ENCODE measurements around the gene SEC11A. TPM values are rescaled to one million over a fixed set of nuclear protein-coding genes. Genes with fewer than 3 reads are reported as not detected.

SEC11A gene
- total RNA-seq, 1 donor from 2014 or later = 357 TPM

GRCh38 chr15:84659904-84660781 is 55.8 kb downstream of the SEC11A start:
- H3K27ac ChIP-seq (ENCODE audit: low read depth, low read length) = no peak overlapping the region
- no peak overlapping the region for H3K9ac ChIP-seq (ENCODE audit: low read depth in 1 of 3, low read length in 3 of 3)
- H3K4me3 ChIP-seq (ENCODE audit: low read length in 3 of 3) = no peak overlapping the region
- H3K9me3 ChIP-seq (ENCODE audit: control insufficient read depth in 3 of 3, low read length in 3 of 3) = no peaks in the 10 kb centered on the region
- H3K36me3 ChIP-seq (ENCODE audit: control insufficient read depth in 3 of 3, insufficient read depth in 3 of 3, low read length in 3 of 3) = peaks cover 0 to 5% (median 3%) of the 10 kb centered on the region in 3 donors
- no peaks in the 10 kb centered on the region for H3K27me3 ChIP-seq (ENCODE audit: control insufficient read depth in 3 of 3, insufficient read depth in 3 of 3, low read length in 3 of 3)
- H3K4me1 ChIP-seq (ENCODE audit: control insufficient read depth in 3 of 3, insufficient read depth in 3 of 3, low read length in 3 of 3) = peaks cover 8 to 25% (median 17%) of the 10 kb centered on the region in 3 donors

DNA sequence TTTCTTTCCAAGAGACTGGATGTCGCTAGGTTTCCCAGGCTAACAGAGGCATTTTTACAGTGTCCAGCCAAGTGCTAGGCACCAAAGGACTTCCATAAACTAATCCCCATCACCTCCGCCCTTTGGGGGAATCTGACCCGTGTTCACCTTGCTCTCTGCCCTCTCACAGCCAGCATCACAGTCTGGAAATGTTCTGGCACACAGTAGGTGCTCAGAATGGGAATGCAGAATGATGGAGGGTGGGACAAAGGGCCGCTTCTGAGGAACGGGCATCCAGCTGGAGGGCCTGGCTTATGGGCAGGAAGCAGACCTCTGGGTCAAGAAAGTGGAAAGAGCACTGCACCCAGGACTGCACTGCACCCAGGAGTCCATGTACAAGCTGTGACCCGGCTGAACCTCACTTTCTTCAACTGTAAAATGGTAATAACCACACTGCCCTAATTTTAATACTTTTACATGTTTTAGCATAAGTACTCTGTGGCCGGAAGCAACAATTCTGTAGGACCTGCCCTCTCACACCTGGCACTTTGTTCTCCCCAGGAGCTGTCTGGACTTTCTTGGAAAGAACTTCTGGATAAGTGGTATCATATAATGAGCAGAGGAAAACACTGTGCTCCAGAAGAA is 57.0 kb downstream of the SEC11A start:
- Histone ChIP-seq H3K36me3 (ENCODE audit: control insufficient read depth in 3 of 3, insufficient read depth in 3 of 3, low read length in 3 of 3) (no peaks in the 10 kb centered on the region), H3K4me3 (ENCODE audit: low read length in 3 of 3) (peak overlapping the region; percentile 62 to 76 (median 74)), H3K4me1 (ENCODE audit: control insufficient read depth in 3 of 3, insufficient read depth in 3 of 3, low read length in 3 of 3) (peaks cover 14 to 31% (median 22%) of the 10 kb centered on the region in 3 donors), H3K9me3 (ENCODE audit: control insufficient read depth in 3 of 3, low read length in 3 of 3) (no peaks in the 10 kb centered on the region), H3K9ac (ENCODE audit: low read depth in 1 of 3, low read length in 3 of 3) (peak overlapping the region; percentile 13 to 83 (median 79)), H3K27me3 (ENCODE audit: control insufficient read depth in 3 of 3, insufficient read depth in 3 of 3, low read length in 3 of 3) (no peaks in the 10 kb centered on the region), H3K27ac (ENCODE audit: low read depth, low read length) (peak overlapping the region; percentile 62)

GRCh38 chr15:84658080-84658787 is 57.7 kb downstream of the SEC11A start, which contains the start of gene NMB:
TSS of gene NMB (minus strand) at chr15:84658199. CDS start at chr15:84658152, 47 bp downstream.
- no peaks in the 10 kb centered on the region for H3K36me3 ChIP-seq (ENCODE audit: control insufficient read depth in 3 of 3, insufficient read depth in 3 of 3, low read length in 3 of 3)
- H3K9ac ChIP-seq (ENCODE audit: low read depth in 1 of 3, low read length in 3 of 3) = peak within 1 kb of the TSS; percentile 76 to 83 (median 79)
- peak within 1 kb of the TSS; percentile 62 for H3K27ac ChIP-seq (ENCODE audit: low read depth, low read length)
- H3K27me3 ChIP-seq (ENCODE audit: control insufficient read depth in 3 of 3, insufficient read depth in 3 of 3, low read length in 3 of 3) = no peaks in the 10 kb centered on the region
- no peaks in the 10 kb centered on the region for H3K9me3 ChIP-seq (ENCODE audit: control insufficient read depth in 3 of 3, low read length in 3 of 3)
- peaks cover 20 to 38% (median 28%) of the 10 kb centered on the region in 3 donors for H3K4me1 ChIP-seq (ENCODE audit: control insufficient read depth in 3 of 3, insufficient read depth in 3 of 3, low read length in 3 of 3)
- peak within 1 kb of the TSS; percentile 67 to 76 (median 74) for H3K4me3 ChIP-seq (ENCODE audit: low read length in 3 of 3)

DNA sequence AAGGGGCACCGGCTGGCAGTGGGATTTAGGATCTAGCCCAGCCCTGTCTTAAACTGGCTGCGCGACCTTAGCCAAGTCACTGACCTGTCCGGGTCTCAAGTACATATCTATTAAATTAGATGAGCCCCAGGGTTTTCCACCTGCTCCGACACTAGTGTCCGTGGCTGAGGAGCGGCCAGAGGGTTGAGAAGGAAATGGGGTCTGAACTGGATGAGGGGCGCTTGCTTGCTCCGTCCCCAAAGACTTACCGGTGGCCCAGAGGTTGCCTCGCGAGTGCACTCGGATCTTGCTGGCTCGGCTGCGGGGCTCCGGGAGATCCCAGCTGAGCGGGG is 58.2 kb downstream of the SEC11A start:
- H3K9me3 ChIP-seq (ENCODE audit: control insufficient read depth in 3 of 3, low read length in 3 of 3) = no peaks in the 10 kb centered on the region
- peaks cover 25 to 43% (median 29%) of the 10 kb centered on the region in 3 donors for H3K4me1 ChIP-seq (ENCODE audit: control insufficient read depth in 3 of 3, insufficient read depth in 3 of 3, low read length in 3 of 3)
- peak overlapping the region; percentile 68 to 83 (median 79) for H3K9ac ChIP-seq (ENCODE audit: low read depth in 1 of 3, low read length in 3 of 3)
- peak overlapping the region; percentile 62 for H3K27ac ChIP-seq (ENCODE audit: low read depth, low read length)
- H3K27me3 ChIP-seq (ENCODE audit: control insufficient read depth in 3 of 3, insufficient read depth in 3 of 3, low read length in 3 of 3) = no peaks in the 10 kb centered on the region
- peak overlapping the region; percentile 67 to 76 (median 74) for H3K4me3 ChIP-seq (ENCODE audit: low read length in 3 of 3)
- H3K36me3 ChIP-seq (ENCODE audit: control insufficient read depth in 3 of 3, insufficient read depth in 3 of 3, low read length in 3 of 3) = no peaks in the 10 kb centered on the region

DNA sequence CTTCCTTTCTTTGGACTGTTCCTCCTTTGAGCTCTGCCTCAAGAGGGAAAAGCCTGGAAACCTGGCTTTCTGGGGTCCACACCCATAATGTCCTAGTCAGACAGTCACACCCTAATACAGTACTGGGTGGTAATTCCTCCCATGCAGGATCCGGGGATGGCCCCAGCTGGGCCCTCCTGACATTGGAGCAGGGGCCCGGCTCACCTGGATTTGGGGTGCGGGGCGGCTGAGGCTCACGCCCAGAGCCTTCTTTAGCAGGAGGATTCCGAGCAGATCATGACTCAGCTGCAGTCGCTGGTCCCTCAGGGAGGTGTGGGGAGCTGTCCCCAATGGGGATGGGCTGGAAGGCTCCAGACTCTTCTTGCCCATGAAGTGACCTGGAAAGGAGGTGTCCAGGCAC is 59.0 kb downstream of the SEC11A start:
- peaks cover 0 to 4% (median 4%) of the 10 kb centered on the region in 3 donors for H3K36me3 ChIP-seq (ENCODE audit: control insufficient read depth in 3 of 3, insufficient read depth in 3 of 3, low read length in 3 of 3)
- H3K9me3 ChIP-seq (ENCODE audit: control insufficient read depth in 3 of 3, low read length in 3 of 3) = no peaks in the 10 kb centered on the region
- H3K4me1 ChIP-seq (ENCODE audit: control insufficient read depth in 3 of 3, insufficient read depth in 3 of 3, low read length in 3 of 3) = peaks cover 26 to 44% (median 29%) of the 10 kb centered on the region in 3 donors
- no peak overlapping the region for H3K4me3 ChIP-seq (ENCODE audit: low read length in 3 of 3)
- no peaks in the 10 kb centered on the region for H3K27me3 ChIP-seq (ENCODE audit: control insufficient read depth in 3 of 3, insufficient read depth in 3 of 3, low read length in 3 of 3)
- H3K9ac ChIP-seq (ENCODE audit: low read depth in 1 of 3, low read length in 3 of 3) = peak overlapping the region in 1 of 3 donors; percentile 16
- no peak overlapping the region for H3K27ac ChIP-seq (ENCODE audit: low read depth, low read length)

GRCh38 chr15:84654689-84655453 is 61.1 kb downstream of the SEC11A start:
- Histone ChIP-seq H3K4me3 (ENCODE audit: low read length in 3 of 3) (peak overlapping the region; percentile 92 to 100 (median 92)), H3K4me1 (ENCODE audit: control insufficient read depth in 3 of 3, insufficient read depth in 3 of 3, low read length in 3 of 3) (peaks cover 26 to 48% (median 29%) of the 10 kb centered on the region in 3 donors)

DNA sequence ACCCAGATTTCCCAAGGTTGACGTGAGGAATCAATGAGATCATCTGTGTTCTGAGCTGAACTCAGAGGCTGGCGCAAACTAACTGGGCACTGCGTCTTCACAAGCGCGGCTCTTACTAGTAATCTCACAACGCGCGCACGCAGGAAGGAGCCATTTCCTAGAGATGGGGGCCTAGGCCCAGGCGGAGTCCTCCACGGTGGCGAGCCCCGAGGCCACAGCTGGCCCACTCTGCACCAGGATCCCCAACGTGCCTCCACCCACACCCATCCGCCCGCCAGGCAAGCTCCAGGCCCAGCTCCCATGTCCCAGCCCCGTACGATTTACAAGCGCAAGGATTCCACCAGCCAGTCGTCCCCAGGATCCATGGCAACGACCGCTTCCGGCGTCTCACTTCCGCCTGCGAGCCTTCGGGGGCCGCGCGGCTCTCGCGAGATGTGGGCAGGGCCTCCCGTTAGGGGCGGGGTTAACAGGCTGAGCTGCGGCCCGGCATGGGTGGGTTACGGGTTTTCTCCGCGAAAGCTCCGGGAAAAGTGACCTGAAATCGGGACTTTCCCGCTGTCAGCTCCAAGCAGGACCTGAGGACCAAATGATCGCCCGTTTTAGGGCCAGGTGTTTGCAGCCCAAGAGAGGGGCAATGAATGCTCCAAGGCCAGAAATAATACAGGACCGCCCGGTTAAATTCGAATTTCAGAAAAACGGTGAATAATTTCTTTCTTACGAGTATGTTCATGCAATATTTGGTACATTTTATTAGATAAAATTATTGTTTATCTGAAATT is 61.8 kb downstream of the SEC11A start, which contains the start of gene WDR73:
TSS of gene WDR73 (minus strand) at position 374 of the 779 bp plus-strand sequence. CDS start at position 365, 9 bp downstream.
- Histone ChIP-seq H3K9me3 (ENCODE audit: control insufficient read depth in 3 of 3, low read length in 3 of 3) (no peaks in the 10 kb centered on the region), H3K4me3 (ENCODE audit: low read length in 3 of 3) (peak within 1 kb of the TSS; percentile 92 to 100 (median 92)), H3K9ac (ENCODE audit: low read depth in 1 of 3, low read length in 3 of 3) (peak within 1 kb of the TSS; percentile 86 to 92 (median 86)), H3K27ac (ENCODE audit: low read depth, low read length) (peak within 1 kb of the TSS; percentile 56), H3K27me3 (ENCODE audit: control insufficient read depth in 3 of 3, insufficient read depth in 3 of 3, low read length in 3 of 3) (no peaks in the 10 kb centered on the region), H3K36me3 (ENCODE audit: control insufficient read depth in 3 of 3, insufficient read depth in 3 of 3, low read length in 3 of 3) (peaks cover 3 to 21% (median 18%) of the 10 kb centered on the region in 3 donors), H3K4me1 (ENCODE audit: control insufficient read depth in 3 of 3, insufficient read depth in 3 of 3, low read length in 3 of 3) (peaks cover 26 to 48% (median 29%) of the 10 kb centered on the region in 3 donors)

More at GRCh38 chr15:84654689-84655453, 61.1 kb downstream of the SEC11A start:
- peak overlapping the region; percentile 86 to 92 (median 86) for H3K9ac ChIP-seq (ENCODE audit: low read depth in 1 of 3, low read length in 3 of 3)
- H3K36me3 ChIP-seq (ENCODE audit: control insufficient read depth in 3 of 3, insufficient read depth in 3 of 3, low read length in 3 of 3) = peaks cover 2 to 15% (median 13%) of the 10 kb centered on the region in 3 donors
- no peaks in the 10 kb centered on the region for H3K27me3 ChIP-seq (ENCODE audit: control insufficient read depth in 3 of 3, insufficient read depth in 3 of 3, low read length in 3 of 3)
- no peaks in the 10 kb centered on the region for H3K9me3 ChIP-seq (ENCODE audit: control insufficient read depth in 3 of 3, low read length in 3 of 3)
- peak overlapping the region; percentile 56 for H3K27ac ChIP-seq (ENCODE audit: low read depth, low read length)

DNA sequence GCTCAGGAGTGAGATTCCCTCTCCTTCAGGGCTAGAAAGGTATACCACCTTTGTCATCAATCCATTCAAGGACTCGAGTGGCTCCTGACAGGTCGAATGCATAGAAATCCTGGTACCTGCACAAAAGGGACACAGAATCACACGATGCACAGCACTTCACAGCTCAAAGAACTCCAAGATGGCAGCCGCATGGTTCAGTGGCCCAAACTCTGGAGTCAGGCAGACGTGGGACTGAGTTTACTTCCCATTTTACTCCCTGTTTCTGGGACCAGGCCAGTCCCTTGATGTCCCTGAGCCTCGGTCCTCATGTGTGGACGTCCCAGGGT is 62.4 kb downstream of the SEC11A start:
- peak overlapping the region; percentile 56 for H3K27ac ChIP-seq (ENCODE audit: low read depth, low read length)
- H3K9me3 ChIP-seq (ENCODE audit: control insufficient read depth in 3 of 3, low read length in 3 of 3) = no peaks in the 10 kb centered on the region
- peak overlapping the region; percentile 86 to 92 (median 86) for H3K9ac ChIP-seq (ENCODE audit: low read depth in 1 of 3, low read length in 3 of 3)
- H3K36me3 ChIP-seq (ENCODE audit: control insufficient read depth in 3 of 3, insufficient read depth in 3 of 3, low read length in 3 of 3) = peaks cover 7 to 26% (median 23%) of the 10 kb centered on the region in 3 donors
- peak overlapping the region; percentile 92 to 100 (median 92) for H3K4me3 ChIP-seq (ENCODE audit: low read length in 3 of 3)
- H3K4me1 ChIP-seq (ENCODE audit: control insufficient read depth in 3 of 3, insufficient read depth in 3 of 3, low read length in 3 of 3) = peaks cover 25 to 46% (median 26%) of the 10 kb centered on the region in 3 donors
- no peaks in the 10 kb centered on the region for H3K27me3 ChIP-seq (ENCODE audit: control insufficient read depth in 3 of 3, insufficient read depth in 3 of 3, low read length in 3 of 3)

Measured in skeletal muscle tissue (tissue), 4 donors.